ENCODE measurements around the gene SORCS2.

Gene SORCS2

DNA sequence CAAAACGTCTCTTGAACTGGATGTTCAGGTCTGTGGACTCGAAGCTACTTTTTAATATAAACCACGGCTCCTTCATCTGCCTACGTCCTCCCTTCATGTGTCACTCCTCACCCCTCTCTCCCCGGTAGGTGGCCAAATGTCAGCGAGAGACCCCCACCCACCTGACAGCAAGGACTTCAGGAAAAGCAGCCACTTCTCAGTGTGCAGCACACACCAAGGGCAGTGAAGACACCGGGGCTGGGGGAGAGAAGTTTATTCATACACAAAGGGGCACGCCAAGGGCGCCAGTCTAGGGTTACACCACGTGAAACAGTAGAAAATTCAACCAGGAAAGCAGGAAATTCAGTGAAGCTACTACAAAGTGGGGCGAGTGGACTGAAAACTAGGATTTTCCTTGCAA lies 566.1 kb downstream of the SORCS2 start:
- no peak for TF ChIP-seq POLR2A (IDR thresholded peaks at IDR 0.05; ENCODE audit: low read length)
- TF ChIP-seq GATA1 (IDR thresholded peaks at IDR 0.05; ENCODE audit: low read depth, low read length): no peak
- DNase-seq: no peak

- TF ChIP-seq GATA1 (IDR thresholded peaks at IDR 0.05; ENCODE audit: low read depth, low read length) (no peak), POLR2A (IDR thresholded peaks at IDR 0.05; ENCODE audit: low read length) (no peak)
- no peak for DNase-seq
Observed at GRCh38 chr4:7759216-7759615, 566.9 kb downstream of the SORCS2 start.

DNA sequence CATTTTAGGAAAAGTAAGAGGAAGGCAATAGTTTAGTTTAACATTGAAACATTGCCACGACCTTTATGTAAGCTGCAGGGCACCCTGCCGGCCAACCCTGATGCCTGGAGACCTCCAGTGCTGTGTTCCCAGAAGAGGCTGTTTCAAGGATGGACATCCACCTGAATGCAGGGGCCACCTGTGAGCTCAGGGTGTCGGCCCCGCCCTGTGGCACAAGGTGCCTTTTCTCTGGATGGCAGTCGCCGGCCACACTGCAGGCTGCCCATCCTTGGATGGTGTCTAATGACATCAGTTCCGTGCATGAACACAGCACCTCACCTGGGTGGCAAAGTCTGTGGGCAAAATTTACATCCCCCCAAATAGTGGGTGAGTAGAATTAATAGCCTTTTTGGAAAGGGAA lies 567.3 kb downstream of the SORCS2 start:
- TF ChIP-seq POLR2A (IDR thresholded peaks at IDR 0.05; ENCODE audit: low read length) (no peak), GATA1 (IDR thresholded peaks at IDR 0.05; ENCODE audit: low read depth, low read length) (no peak)
- no peak for DNase-seq

GRCh38 chr4:7760228-7760627 lies 567.9 kb downstream of the SORCS2 start:
- TF ChIP-seq POLR2A (IDR thresholded peaks at IDR 0.05; ENCODE audit: low read length) (no peak), GATA1 (IDR thresholded peaks at IDR 0.05; ENCODE audit: low read depth, low read length) (no peak)
- no peak for DNase-seq

- no peak for DNase-seq
- TF ChIP-seq GATA1 (IDR thresholded peaks at IDR 0.05; ENCODE audit: low read depth, low read length): no peak
- no peak for TF ChIP-seq POLR2A (IDR thresholded peaks at IDR 0.05; ENCODE audit: low read length)
Observed at GRCh38 chr4:7760706-7761105, 568.4 kb downstream of the SORCS2 start.

DNA sequence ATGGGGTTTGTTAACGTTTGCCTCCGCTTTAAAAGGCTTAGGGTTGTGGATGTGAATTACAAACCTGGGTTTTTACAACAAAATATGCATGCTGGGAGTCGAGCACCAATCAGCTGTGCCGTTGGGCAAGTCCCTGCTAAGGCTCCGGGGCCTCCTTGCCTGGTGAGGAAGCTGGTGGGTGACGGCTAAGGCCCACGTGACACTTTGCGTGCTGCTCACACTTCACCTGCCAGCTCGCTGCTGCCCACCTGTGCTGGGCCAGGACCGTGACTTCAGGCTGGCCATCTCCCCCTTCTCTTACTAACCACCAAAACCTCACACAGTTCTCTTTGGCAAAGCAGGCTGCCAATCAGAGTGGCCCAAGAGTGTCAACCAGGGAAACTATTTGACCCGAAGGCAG lies 569.0 kb downstream of the SORCS2 start:
- TF ChIP-seq POLR2A (IDR thresholded peaks at IDR 0.05; ENCODE audit: low read length): no peak
- no peak for TF ChIP-seq GATA1 (IDR thresholded peaks at IDR 0.05; ENCODE audit: low read depth, low read length)
- no peak for DNase-seq

- peak; percentile 41 to 61 for DNase-seq
- no peak for TF ChIP-seq POLR2A (IDR thresholded peaks at IDR 0.05; ENCODE audit: low read length)
- TF ChIP-seq GATA1 (IDR thresholded peaks at IDR 0.05; ENCODE audit: low read depth, low read length): no peak
Observed at GRCh38 chr4:7761720-7762119, 569.4 kb downstream of the SORCS2 start.

GRCh38 chr4:7762376-7763030 lies 570.2 kb downstream of the SORCS2 start:
- TF ChIP-seq POLR2A (IDR thresholded peaks at IDR 0.05; ENCODE audit: low read length): no peak
- no peak for TF ChIP-seq GATA1 (IDR thresholded peaks at IDR 0.05; ENCODE audit: low read depth, low read length)
- DNase-seq: no peak

GRCh38 chr4:7763106-7763505 lies 570.8 kb downstream of the SORCS2 start:
- DNase-seq: no peak
- no peak for TF ChIP-seq GATA1 (IDR thresholded peaks at IDR 0.05; ENCODE audit: low read depth, low read length)
- no peak for TF ChIP-seq POLR2A (IDR thresholded peaks at IDR 0.05; ENCODE audit: low read length)

DNA sequence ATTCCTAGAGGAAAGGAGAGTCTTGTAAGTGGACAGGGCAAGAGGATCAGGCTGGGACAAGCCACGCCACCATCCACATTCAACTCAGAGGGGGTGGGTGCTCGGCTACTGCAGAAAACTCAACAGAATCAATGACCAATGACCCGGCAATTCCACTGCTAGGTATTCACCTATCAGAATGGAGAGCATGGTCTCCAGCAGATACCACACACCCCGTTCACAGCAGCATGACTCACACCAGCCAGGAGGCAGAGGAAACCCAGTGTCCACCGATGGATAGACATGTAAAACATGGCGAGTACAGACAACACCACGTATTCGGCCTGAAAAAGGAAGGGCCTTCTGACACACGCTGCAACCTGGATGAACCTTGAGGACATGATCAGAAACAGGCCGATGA lies 571.5 kb downstream of the SORCS2 start:
- TF ChIP-seq POLR2A (IDR thresholded peaks at IDR 0.05; ENCODE audit: low read length): no peak
- TF ChIP-seq GATA1 (IDR thresholded peaks at IDR 0.05; ENCODE audit: low read depth, low read length): no peak
- DNase-seq: no peak

- DNase-seq: no peak
- no peak for TF ChIP-seq GATA1 (IDR thresholded peaks at IDR 0.05; ENCODE audit: low read depth, low read length)
- no peak for TF ChIP-seq POLR2A (IDR thresholded peaks at IDR 0.05; ENCODE audit: low read length)
Observed at GRCh38 chr4:7764466-7764865, 572.1 kb downstream of the SORCS2 start.

- no peak for DNase-seq
- TF ChIP-seq GATA1 (IDR thresholded peaks at IDR 0.05; ENCODE audit: low read depth, low read length): no peak
- no peak for TF ChIP-seq POLR2A (IDR thresholded peaks at IDR 0.05; ENCODE audit: low read length)
Observed at GRCh38 chr4:7765666-7766065, 573.3 kb downstream of the SORCS2 start.

DNA sequence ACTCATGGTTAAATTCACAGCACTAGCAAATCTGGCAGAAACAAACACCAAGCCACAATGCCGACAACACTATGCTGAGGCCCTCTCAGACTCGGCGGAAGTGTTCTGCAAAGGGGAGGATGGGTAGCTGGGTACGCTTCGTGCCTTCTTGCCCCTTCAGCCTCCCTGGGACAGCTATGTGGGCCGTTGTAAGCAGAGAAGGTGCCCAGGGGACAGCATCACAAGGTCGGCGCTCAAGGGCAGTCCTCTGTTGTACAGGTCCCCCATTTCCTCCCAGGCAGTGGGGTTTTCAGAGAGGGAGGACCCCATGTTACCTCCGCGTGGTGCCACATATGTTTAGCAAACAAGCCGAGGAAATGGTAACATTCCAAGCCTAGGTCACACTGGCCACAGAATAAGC lies 573.7 kb downstream of the SORCS2 start:
- no peak for TF ChIP-seq GATA1 (IDR thresholded peaks at IDR 0.05; ENCODE audit: low read depth, low read length)
- TF ChIP-seq POLR2A (IDR thresholded peaks at IDR 0.05; ENCODE audit: low read length): no peak

DNA sequence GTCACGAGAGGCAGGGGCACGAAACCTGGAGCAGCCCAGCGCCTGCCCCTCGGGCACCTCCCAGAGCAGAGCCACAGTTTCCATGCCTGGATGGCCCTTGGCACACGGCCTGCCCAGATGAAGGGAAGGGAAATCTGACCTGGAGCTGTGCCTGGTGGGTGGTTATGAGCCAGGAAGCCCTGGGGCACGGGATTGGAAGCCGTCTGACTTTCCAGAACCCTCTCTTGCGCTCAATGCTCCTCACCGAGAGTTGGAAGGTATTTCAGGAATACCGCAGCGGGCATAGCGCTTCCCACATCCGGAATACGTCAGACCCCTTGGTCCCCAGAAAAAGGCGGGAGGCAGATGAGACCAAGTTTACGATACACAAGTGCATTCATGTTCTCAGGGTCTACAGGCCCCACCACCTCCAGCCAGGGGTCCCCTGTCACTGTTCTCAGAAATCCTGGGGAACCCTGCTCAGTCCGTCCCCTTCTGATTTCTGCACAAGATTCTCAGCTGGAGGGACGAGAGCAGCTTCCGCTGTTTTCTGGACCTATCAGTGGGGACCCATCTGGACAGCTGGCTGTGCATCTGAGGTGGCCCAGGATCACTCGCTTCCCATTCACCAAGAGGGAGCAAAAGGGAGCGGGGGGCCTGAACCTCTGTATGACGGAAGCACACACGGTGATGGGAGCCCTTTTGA lies 574.5 kb downstream of the SORCS2 start:
- TF ChIP-seq POLR2A (IDR thresholded peaks at IDR 0.05; ENCODE audit: low read length): no peak
- TF ChIP-seq GATA1 (IDR thresholded peaks at IDR 0.05; ENCODE audit: low read depth, low read length): no peak
- DNase-seq: no peak

More for the DNA sequence above, 573.7 kb downstream of the SORCS2 start:
- DNase-seq: no peak

DNA sequence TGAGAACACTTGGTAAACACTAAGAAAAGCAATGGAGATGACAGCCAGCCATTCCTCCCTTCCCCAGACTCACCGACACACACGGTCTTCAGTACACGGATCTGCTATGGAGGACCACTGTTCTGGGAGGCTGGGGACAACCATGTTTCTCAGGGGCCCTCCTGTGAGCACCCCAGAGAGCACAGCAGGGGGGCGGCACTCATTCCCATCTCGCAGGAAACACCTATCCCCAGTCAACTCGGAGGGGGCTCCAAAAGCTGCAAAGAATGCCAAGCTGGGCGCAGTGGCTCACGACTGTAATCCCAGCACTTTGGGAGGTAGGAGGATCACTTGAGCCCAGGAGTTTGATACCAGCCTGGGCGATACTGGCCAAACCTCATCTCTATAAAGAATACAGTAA lies 575.2 kb downstream of the SORCS2 start:
- no peak for TF ChIP-seq POLR2A (IDR thresholded peaks at IDR 0.05; ENCODE audit: low read length)
- DNase-seq: no peak
